Measurements from ENCODE around the gene MAP3K19. TPM values are rescaled to one million over a fixed set of nuclear protein-coding genes. Genes with fewer than 3 reads are reported as not detected.

Gene MAP3K19
- total RNA-seq, 1 experiment from 2014 or later, result not detected

DNA sequence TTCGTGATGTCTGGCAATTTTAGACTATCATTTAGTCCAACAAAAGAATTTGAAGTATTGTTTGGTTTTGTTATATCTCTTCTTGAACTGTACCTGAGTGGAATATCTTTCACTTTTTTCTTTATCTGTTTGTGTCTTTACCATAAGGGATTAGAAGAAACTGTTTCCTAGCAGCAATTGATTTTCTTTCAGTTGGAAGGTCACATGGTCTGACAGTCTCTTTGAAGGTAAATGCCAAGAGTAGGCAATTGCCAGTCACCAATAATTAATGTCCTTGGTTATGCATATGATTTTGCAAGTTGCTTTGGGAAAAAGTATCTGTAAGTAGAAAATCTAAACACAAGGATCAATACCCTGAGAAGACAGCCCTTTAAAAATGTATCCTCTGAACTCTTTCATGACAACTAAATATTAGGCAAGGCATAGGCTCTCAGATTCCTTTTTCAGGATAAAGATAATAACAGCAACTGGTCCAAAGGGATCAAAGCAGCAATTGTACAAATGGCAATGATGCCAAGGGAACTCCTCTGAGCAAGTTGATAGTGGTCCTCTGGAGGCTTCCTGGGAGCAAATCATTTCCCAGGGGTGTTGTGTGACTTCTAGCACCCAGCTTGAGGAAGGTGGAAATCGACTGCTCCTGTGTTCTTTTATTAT lies 17.6 kb downstream of the MAP3K19 start:
- ChIA-PET POLR2A (no interaction called here), RAD21 (ENCODE audit: low non-redundant PET in 1 of 2, low total read pairs in 2 of 2, uncharacterized antibody in 2 of 2, unreplicated experiment in 2 of 2) (no interaction called here), CTCF (no interaction called here)
- no peaks in the 10 kb centered on the region for H3K9me2 ChIP-seq (ENCODE audit: insufficient read depth)
- H2AFZ ChIP-seq (ENCODE audit: low read depth, low read length, poor library complexity, severe bottlenecking), result no peak overlapping the region
- H4K20me1 ChIP-seq (ENCODE audit: insufficient read depth), result no peaks in the 10 kb centered on the region; the same call in 1 of the 2 replicates
- H3K9me3 ChIP-seq (ENCODE audit: control insufficient read depth in 1 of 2, insufficient read depth in 1 of 2, low read depth in 1 of 2, low read length in 2 of 2), result no peaks in the 10 kb centered on the region
- no peak overlapping the region for H3K27ac ChIP-seq (ENCODE audit: low read depth, low read length)
- no peaks in the 10 kb centered on the region for H3K79me2 ChIP-seq (ENCODE audit: insufficient read depth, low read length)
- BruUV-seq (replicated peaks), result no TSS peak
- ATAC-seq (no peak), DNase-seq (ENCODE audit: low read depth, low spot score) (no peak)
- H3K9ac ChIP-seq (ENCODE audit: low read length), result no peak overlapping the region
- intact Hi-C loops (cut with micrococcal nuclease), result no loop called here
- H3K36me3 ChIP-seq (ENCODE audit: control insufficient read depth in 1 of 2, insufficient read depth in 2 of 2, low read length in 2 of 2), result no peaks in the 10 kb centered on the region
- no peak overlapping the region for H3K4me3 ChIP-seq (replicated peaks in 1 of 2; ENCODE audit: low read depth in 1 of 2, low read length in 2 of 2)
- TF ChIP-seq, protein P1, sequence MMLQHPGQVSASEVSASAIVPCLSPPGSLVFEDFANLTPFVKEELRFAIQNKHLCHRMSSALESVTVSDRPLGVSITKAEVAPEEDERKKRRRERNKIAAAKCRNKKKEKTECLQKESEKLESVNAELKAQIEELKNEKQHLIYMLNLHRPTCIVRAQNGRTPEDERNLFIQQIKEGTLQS (IDR thresholded peaks at IDR 0.05), result no peak
- no peak for TF ChIP-seq JUND (IDR thresholded peaks at IDR 0.05)
- TF ChIP-seq YY1 (IDR thresholded peaks at IDR 0.05; ENCODE audit: extremely low read depth, insufficient replicate concordance, low read depth, low read length), result no peak
- TF ChIP-seq ZNF274 (IDR thresholded peaks at IDR 0.05; ENCODE audit: low read depth, low read length), result no peak
- TF ChIP-seq SRF (IDR thresholded peaks at IDR 0.05; ENCODE audit: low read depth), result no peak
- TF ChIP-seq EGR1 (IDR thresholded peaks at IDR 0.05; ENCODE audit: low read depth), result no peak
- TF ChIP-seq RAD21 (IDR thresholded peaks at IDR 0.05; ENCODE audit: low read depth), result no peak
- TF ChIP-seq EZH2 (IDR thresholded peaks at IDR 0.05), result no peak
- no peak for TF ChIP-seq CBX3 (IDR thresholded peaks at IDR 0.05; ENCODE audit: low read depth)
- TF ChIP-seq ZFX (IDR thresholded peaks at IDR 0.05), result no peak
- TF ChIP-seq, protein P2, sequence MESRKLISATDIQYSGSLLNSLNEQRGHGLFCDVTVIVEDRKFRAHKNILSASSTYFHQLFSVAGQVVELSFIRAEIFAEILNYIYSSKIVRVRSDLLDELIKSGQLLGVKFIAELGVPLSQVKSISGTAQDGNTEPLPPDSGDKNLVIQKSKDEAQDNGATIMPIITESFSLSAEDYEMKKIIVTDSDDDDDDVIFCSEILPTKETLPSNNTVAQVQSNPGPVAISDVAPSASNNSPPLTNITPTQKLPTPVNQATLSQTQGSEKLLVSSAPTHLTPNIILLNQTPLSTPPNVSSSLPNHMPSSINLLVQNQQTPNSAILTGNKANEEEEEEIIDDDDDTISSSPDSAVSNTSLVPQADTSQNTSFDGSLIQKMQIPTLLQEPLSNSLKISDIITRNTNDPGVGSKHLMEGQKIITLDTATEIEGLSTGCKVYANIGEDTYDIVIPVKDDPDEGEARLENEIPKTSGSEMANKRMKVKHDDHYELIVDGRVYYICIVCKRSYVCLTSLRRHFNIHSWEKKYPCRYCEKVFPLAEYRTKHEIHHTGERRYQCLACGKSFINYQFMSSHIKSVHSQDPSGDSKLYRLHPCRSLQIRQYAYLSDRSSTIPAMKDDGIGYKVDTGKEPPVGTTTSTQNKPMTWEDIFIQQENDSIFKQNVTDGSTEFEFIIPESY (IDR thresholded peaks at IDR 0.05; ENCODE audit: extremely low read depth, insufficient replicate concordance, low read length), result no peak
- TF ChIP-seq SP1 (IDR thresholded peaks at IDR 0.05; ENCODE audit: low read depth), result no peak
- TF ChIP-seq, protein P3, sequence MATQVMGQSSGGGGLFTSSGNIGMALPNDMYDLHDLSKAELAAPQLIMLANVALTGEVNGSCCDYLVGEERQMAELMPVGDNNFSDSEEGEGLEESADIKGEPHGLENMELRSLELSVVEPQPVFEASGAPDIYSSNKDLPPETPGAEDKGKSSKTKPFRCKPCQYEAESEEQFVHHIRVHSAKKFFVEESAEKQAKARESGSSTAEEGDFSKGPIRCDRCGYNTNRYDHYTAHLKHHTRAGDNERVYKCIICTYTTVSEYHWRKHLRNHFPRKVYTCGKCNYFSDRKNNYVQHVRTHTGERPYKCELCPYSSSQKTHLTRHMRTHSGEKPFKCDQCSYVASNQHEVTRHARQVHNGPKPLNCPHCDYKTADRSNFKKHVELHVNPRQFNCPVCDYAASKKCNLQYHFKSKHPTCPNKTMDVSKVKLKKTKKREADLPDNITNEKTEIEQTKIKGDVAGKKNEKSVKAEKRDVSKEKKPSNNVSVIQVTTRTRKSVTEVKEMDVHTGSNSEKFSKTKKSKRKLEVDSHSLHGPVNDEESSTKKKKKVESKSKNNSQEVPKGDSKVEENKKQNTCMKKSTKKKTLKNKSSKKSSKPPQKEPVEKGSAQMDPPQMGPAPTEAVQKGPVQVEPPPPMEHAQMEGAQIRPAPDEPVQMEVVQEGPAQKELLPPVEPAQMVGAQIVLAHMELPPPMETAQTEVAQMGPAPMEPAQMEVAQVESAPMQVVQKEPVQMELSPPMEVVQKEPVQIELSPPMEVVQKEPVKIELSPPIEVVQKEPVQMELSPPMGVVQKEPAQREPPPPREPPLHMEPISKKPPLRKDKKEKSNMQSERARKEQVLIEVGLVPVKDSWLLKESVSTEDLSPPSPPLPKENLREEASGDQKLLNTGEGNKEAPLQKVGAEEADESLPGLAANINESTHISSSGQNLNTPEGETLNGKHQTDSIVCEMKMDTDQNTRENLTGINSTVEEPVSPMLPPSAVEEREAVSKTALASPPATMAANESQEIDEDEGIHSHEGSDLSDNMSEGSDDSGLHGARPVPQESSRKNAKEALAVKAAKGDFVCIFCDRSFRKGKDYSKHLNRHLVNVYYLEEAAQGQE (IDR thresholded peaks at IDR 0.05; ENCODE audit: low read depth), result no peak
- no peak for TF ChIP-seq ELF1 (IDR thresholded peaks at IDR 0.05; ENCODE audit: borderline replicate concordance, low read depth)
- no peak for TF ChIP-seq POLR2A (IDR thresholded peaks at IDR 0.05; ENCODE audit: borderline replicate concordance, extremely low read depth, insufficient read depth, insufficient read length)
- TF ChIP-seq EZH2phosphoT487 (IDR thresholded peaks at IDR 0.05; ENCODE audit: borderline replicate concordance), result no peak
- TF ChIP-seq CEBPB (IDR thresholded peaks at IDR 0.05; ENCODE audit: low read depth), result no peak
- TF ChIP-seq POLR2AphosphoS5 (IDR thresholded peaks at IDR 0.05; ENCODE audit: low read depth, low read length), result no peak
- no peak overlapping the region for H3K4me2 ChIP-seq (ENCODE audit: low read length)
- no peaks in the 10 kb centered on the region for H3K4me1 ChIP-seq (ENCODE audit: control insufficient read depth in 1 of 2, insufficient read depth in 2 of 2, low read length in 2 of 2)
- 0 out of 2 replicates have a peak, but pooled peaks cover 4% of the 10 kb centered on the region for H3K27me3 ChIP-seq (ENCODE audit: insufficient read depth, low read length)

All from HCT116 (cell line).